ENCODE data around the gene UNC80. TPM values are rescaled to one million over a fixed set of nuclear protein-coding genes. Genes with fewer than 3 reads are reported as not detected.

UNC80 gene
- total RNA-seq, 1 experiment from 2014 or later: not detected

- no peaks in the 10 kb centered on the region for H3K79me2 ChIP-seq (ENCODE audit: low read depth)
- intact Hi-C loops (cut with micrococcal nuclease; ENCODE audit: unreplicated experiment): no loop called here
- ChIA-PET POLR2A (ENCODE audit: unreplicated experiment) (no interaction called here), CTCF (no interaction called here)
- no peaks in the 10 kb centered on the region for H3K36me3 ChIP-seq (ENCODE audit: low read depth)
- H4K20me1 ChIP-seq (ENCODE audit: insufficient read depth): no peaks in the 10 kb centered on the region
- H3K27me3 ChIP-seq (ENCODE audit: insufficient read depth, low read depth): no peaks in the 10 kb centered on the region
- H3F3A ChIP-seq (ENCODE audit: insufficient read depth, low read depth): no peaks in the 10 kb centered on the region
- no TSS peak for BruUV-seq (replicated peaks)
- H3K4me3 ChIP-seq: no peak overlapping the region
- no peaks in the 10 kb centered on the region; the same call in 1 of the 2 replicates for H3K9me3 ChIP-seq (ENCODE audit: insufficient read depth, low read depth)
- H2AFZ ChIP-seq: no peak overlapping the region
- DNase-seq: no peak
- H3K4me2 ChIP-seq: no peak overlapping the region
- H3K9me2 ChIP-seq (ENCODE audit: insufficient read depth): no peaks in the 10 kb centered on the region
- H3K4me1 ChIP-seq (replicated peaks; ENCODE audit: insufficient read depth): no peaks in the 10 kb centered on the region
- no peak overlapping the region for H3K27ac ChIP-seq
- TF ChIP-seq EZH2 (IDR thresholded peaks at IDR 0.05; ENCODE audit: low read depth) (no peak), CTCF (conservative IDR thresholded peaks at IDR 0.05) (no peak)
Observed at GRCh38 chr2:209727077-209727476, 44.6 kb upstream of the UNC80 start.

- no peaks in the 10 kb centered on the region for H4K20me1 ChIP-seq (ENCODE audit: insufficient read depth)
- no peaks in the 10 kb centered on the region for H3K27me3 ChIP-seq (ENCODE audit: insufficient read depth, low read depth)
- no peaks in the 10 kb centered on the region for H3K4me1 ChIP-seq (replicated peaks; ENCODE audit: insufficient read depth)
- CTCF ChIA-PET: no interaction called here
- no peaks in the 10 kb centered on the region for H3K79me2 ChIP-seq (ENCODE audit: low read depth)
- no peak overlapping the region for H2AFZ ChIP-seq
- no peaks in the 10 kb centered on the region for H3K36me3 ChIP-seq (ENCODE audit: low read depth)
- H3K27ac ChIP-seq: no peak overlapping the region
- H3K4me3 ChIP-seq: no peak overlapping the region
- no peaks in the 10 kb centered on the region for H3K9me3 ChIP-seq (ENCODE audit: insufficient read depth, low read depth)
- intact Hi-C loops (cut with micrococcal nuclease; ENCODE audit: unreplicated experiment): no loop called here
- H3F3A ChIP-seq (ENCODE audit: insufficient read depth, low read depth): no peaks in the 10 kb centered on the region
- H3K4me2 ChIP-seq: no peak overlapping the region
- H3K9me2 ChIP-seq (ENCODE audit: insufficient read depth): no peaks in the 10 kb centered on the region; the same call in 1 of the 2 replicates
- POLR2A ChIA-PET (ENCODE audit: unreplicated experiment): no interaction called here
- DNase-seq: no peak
- TF ChIP-seq EZH2 (IDR thresholded peaks at IDR 0.05; ENCODE audit: low read depth): no peak
- no peak for TF ChIP-seq CTCF (conservative IDR thresholded peaks at IDR 0.05)
- BruUV-seq (replicated peaks): no TSS peak
Observed at GRCh38 chr2:209734805-209735204, 36.8 kb upstream of the UNC80 start.

GRCh38 chr2:209741953-209742352, 29.7 kb upstream of the UNC80 start:
- BruUV-seq (replicated peaks): no TSS peak
- Histone ChIP-seq H3K9me2 (ENCODE audit: insufficient read depth) (no peaks in the 10 kb centered on the region), H4K20me1 (ENCODE audit: insufficient read depth) (no peaks in the 10 kb centered on the region), H3K9me3 (ENCODE audit: insufficient read depth, low read depth) (no peaks in the 10 kb centered on the region), H2AFZ (no peak overlapping the region), H3F3A (ENCODE audit: insufficient read depth, low read depth) (no peaks in the 10 kb centered on the region), H3K27ac (no peak overlapping the region), H3K4me2 (no peak overlapping the region), H3K27me3 (ENCODE audit: insufficient read depth, low read depth) (no peaks in the 10 kb centered on the region), H3K36me3 (ENCODE audit: low read depth) (no peaks in the 10 kb centered on the region), H3K4me3 (no peak overlapping the region), H3K4me1 (replicated peaks; ENCODE audit: insufficient read depth) (no peaks in the 10 kb centered on the region), H3K79me2 (ENCODE audit: low read depth) (no peaks in the 10 kb centered on the region)
- ChIA-PET CTCF (no interaction called here), POLR2A (ENCODE audit: unreplicated experiment) (no interaction called here)
- intact Hi-C loops (cut with micrococcal nuclease; ENCODE audit: unreplicated experiment): no loop called here
- no peak for DNase-seq
- no peak for TF ChIP-seq CTCF (conservative IDR thresholded peaks at IDR 0.05)
- no peak for TF ChIP-seq EZH2 (IDR thresholded peaks at IDR 0.05; ENCODE audit: low read depth)

All from PC-9 (cell line).